NCI-H1436 (cell line): ENCODE data around the gene WIPF3.

Source experiments
- DNase-seq: peaks from one replicate; lab custom pipeline; 2025; lab: John Stamatoyannopoulos, UW

The WIPF3 gene

GRCh38 chr7:29915481-29916215 lies 109.3 kb downstream of the WIPF3 start:
- DNase-seq = no peak

- DNase-seq = no peak
Measured at GRCh38 chr7:29917641-29918040, 111.3 kb downstream of the WIPF3 start.

GRCh38 chr7:29918850-29919249 lies 112.5 kb downstream of the WIPF3 start:
- DNase-seq = no peak

GRCh38 chr7:29919790-29920189 lies 113.5 kb downstream of the WIPF3 start:
- no peak for DNase-seq

- no peak for DNase-seq
Measured at GRCh38 chr7:29920491-29920890, 114.2 kb downstream of the WIPF3 start.

GRCh38 chr7:29921404-29922010 lies 115.2 kb downstream of the WIPF3 start:
- peak; percentile 37 for DNase-seq

- DNase-seq = no peak
Measured at GRCh38 chr7:29922921-29923700, 116.8 kb downstream of the WIPF3 start.

GRCh38 chr7:29924006-29924405 lies 117.7 kb downstream of the WIPF3 start:
- no peak for DNase-seq

- DNase-seq = no peak
Measured at GRCh38 chr7:29924684-29925083, 118.4 kb downstream of the WIPF3 start.

- DNase-seq = no peak
Measured at GRCh38 chr7:29926216-29926615, 119.9 kb downstream of the WIPF3 start.

GRCh38 chr7:29926741-29927140 lies 120.4 kb downstream of the WIPF3 start:
- DNase-seq = no peak

- no peak for DNase-seq
Measured at GRCh38 chr7:29929018-29929807, 122.9 kb downstream of the WIPF3 start.

GRCh38 chr7:29935111-29935510 lies 128.8 kb downstream of the WIPF3 start:
- DNase-seq = no peak

- DNase-seq = no peak
Measured at GRCh38 chr7:29937132-29937531, 130.8 kb downstream of the WIPF3 start.

GRCh38 chr7:29940199-29940598 lies 133.9 kb downstream of the WIPF3 start:
- no peak for DNase-seq

- DNase-seq = no peak
Measured at GRCh38 chr7:29945259-29945809, 139.0 kb downstream of the WIPF3 start.

GRCh38 chr7:29946428-29947186 lies 140.3 kb downstream of the WIPF3 start:
- DNase-seq = no peak

GRCh38 chr7:29948587-29948986 lies 142.3 kb downstream of the WIPF3 start:
- DNase-seq = no peak

GRCh38 chr7:29950480-29950879 lies 144.2 kb downstream of the WIPF3 start:
- DNase-seq = no peak

- DNase-seq = no peak
Measured at GRCh38 chr7:29951206-29951605, 144.9 kb downstream of the WIPF3 start.

GRCh38 chr7:29953726-29954347 lies 147.5 kb downstream of the WIPF3 start:
- no peak for DNase-seq
